NB4 (cell line): Measurements from ENCODE around the gene B3GALT5.
"Not testable (repeated sequence)": the region's sequence is repeated elsewhere in the genome, so short reads cannot be mapped to it uniquely, and the experiment has no call there.

Source experiments
- DNase-seq: peaks from one replicate; pipeline ENCODE4 v3.0.0; 2010; ENCODE audit warnings: low read depth
- H3K4me3 ChIP-seq: one replicate; pipeline ENCODE4 v1.5.1; 2011; ENCODE audit warnings: mild to moderate bottlenecking, low read depth, low read length, moderate library complexity
- MAX ChIP-seq: IDR thresholded peaks from 2 replicates; pipeline ENCODE4 v1.6.1; 2011; ENCODE audit warnings: low read depth, low read length
- MYC ChIP-seq: IDR thresholded peaks from 2 replicates; pipeline ENCODE4 v1.6.1; 2011; ENCODE audit warnings: low read depth, low read length
- POLR2A ChIP-seq: IDR thresholded peaks from 2 replicates; pipeline ENCODE4 v1.6.1; 2011; ENCODE audit warnings: mild to moderate bottlenecking; ENCODE audit not compliant: insufficient read length; ENCODE audit errors: extremely low read depth
- TF ChIP-seq, protein P1 (sequence below): IDR thresholded peaks from one replicate; pipeline ENCODE4 v1.5.1; 2012; ENCODE audit warnings: low read depth, low read length

The B3GALT5 gene

DNA sequence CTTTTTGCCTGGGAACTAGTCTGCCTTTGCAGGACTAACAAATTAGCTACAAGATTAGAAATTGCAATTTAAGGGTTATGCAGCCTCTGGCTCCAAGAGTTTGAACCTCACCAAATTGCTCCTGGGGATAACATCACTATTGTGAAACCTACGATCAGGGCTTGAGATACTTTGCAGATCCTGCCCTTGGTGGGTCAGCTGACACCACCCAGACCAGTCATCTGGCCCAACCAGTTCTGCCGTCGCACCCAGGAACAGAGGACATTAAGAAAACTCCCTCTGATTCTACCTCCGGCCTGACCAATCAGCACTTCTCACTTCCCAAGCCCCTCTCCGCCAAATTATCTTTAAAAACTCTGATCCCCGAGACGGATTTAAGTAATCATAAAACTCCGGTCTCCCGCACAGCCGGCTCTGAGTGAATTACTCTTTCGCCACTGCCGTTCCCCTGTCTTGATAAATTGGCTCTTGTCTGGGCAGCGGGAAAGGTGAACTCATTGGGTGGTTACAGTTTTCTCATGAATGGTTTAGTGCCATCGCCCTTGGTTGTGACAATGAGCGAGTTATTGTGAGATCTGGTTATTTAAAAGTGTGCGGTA, 32.9 kb upstream of the B3GALT5 start:
- TF ChIP-seq MYC, result no peak
- no peak for TF ChIP-seq POLR2A
- no peak for TF ChIP-seq MAX
- TF ChIP-seq, protein P1, sequence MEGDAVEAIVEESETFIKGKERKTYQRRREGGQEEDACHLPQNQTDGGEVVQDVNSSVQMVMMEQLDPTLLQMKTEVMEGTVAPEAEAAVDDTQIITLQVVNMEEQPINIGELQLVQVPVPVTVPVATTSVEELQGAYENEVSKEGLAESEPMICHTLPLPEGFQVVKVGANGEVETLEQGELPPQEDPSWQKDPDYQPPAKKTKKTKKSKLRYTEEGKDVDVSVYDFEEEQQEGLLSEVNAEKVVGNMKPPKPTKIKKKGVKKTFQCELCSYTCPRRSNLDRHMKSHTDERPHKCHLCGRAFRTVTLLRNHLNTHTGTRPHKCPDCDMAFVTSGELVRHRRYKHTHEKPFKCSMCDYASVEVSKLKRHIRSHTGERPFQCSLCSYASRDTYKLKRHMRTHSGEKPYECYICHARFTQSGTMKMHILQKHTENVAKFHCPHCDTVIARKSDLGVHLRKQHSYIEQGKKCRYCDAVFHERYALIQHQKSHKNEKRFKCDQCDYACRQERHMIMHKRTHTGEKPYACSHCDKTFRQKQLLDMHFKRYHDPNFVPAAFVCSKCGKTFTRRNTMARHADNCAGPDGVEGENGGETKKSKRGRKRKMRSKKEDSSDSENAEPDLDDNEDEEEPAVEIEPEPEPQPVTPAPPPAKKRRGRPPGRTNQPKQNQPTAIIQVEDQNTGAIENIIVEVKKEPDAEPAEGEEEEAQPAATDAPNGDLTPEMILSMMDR, result no peak
- no peak for DNase-seq
- no peak overlapping the region for H3K4me3 ChIP-seq

DNA sequence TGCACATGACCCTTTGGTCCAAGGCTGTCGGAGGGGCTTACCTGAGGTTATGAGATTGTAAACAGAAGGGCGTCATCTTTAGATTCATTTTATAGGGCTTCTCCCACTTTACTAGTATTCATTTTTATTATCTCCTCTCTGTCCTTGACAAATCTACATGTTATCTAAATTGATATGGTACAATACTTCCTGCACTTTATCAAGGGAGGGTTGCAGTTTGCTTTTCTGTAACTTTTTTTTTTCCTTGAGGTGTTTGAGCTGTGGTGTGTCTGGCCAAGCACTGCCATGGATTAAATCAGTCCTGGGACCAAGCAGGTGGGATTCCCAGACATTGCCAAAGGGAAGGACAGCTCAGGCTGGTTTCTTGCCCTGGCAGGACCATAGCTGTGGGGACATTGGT, 32.0 kb upstream of the B3GALT5 start:
- TF ChIP-seq MYC, result no peak
- TF ChIP-seq MAX, result no peak
- no peak for TF ChIP-seq POLR2A
- TF ChIP-seq, protein P1, result no peak
- DNase-seq, result no peak
- H3K4me3 ChIP-seq, result no peak overlapping the region

GRCh38 chr21:39581414-39581813, 31.3 kb upstream of the B3GALT5 start:
- DNase-seq, result no peak
- no peak overlapping the region for H3K4me3 ChIP-seq
- no peak for TF ChIP-seq MAX
- TF ChIP-seq POLR2A, result no peak
- TF ChIP-seq, protein P1, result no peak
- TF ChIP-seq MYC, result no peak

DNA sequence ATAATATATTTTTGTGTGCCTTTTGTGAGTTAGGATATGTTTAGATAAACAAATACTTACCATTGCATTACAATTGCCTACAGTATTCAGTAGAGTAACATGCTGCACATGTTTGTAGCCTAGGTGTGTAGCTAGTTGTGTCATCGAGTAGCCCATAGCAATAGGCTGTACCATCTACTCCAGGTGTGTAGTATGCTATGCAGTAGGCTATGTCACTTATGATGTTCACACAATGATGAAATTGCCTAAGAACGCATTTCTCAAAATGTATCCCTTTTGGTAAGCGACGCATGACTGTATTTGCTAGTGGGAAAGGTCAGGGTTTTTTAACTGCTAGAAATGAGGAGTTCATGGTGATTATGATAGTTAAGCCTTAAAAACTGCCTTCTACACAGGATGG, 30.0 kb upstream of the B3GALT5 start:
- TF ChIP-seq MAX (no peak), MYC (no peak), POLR2A (no peak)
- TF ChIP-seq, protein P1, result no peak
- no peak overlapping the region for H3K4me3 ChIP-seq
- no peak for DNase-seq

DNA sequence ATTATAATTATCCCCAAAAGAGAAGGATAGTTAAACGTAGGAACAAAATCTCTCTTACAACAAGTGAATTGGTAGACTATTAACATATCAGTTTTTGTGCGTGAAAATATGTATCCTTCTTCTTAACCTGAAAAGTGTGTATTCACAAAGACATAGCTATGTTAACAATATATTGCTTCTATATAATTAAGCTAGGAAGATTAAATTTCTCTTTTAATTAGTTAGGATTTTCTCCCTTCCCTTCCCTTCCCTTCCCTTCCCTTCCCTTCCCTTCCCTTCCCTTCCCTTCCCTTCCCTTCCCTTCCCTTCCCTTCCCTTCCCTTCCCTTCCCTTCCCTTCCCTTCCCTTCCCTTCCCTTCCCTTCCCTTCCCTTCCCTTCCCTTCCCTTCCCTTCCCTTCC, 29.2 kb upstream of the B3GALT5 start:
- not testable (repeated sequence) for H3K4me3 ChIP-seq, DNase-seq

DNA sequence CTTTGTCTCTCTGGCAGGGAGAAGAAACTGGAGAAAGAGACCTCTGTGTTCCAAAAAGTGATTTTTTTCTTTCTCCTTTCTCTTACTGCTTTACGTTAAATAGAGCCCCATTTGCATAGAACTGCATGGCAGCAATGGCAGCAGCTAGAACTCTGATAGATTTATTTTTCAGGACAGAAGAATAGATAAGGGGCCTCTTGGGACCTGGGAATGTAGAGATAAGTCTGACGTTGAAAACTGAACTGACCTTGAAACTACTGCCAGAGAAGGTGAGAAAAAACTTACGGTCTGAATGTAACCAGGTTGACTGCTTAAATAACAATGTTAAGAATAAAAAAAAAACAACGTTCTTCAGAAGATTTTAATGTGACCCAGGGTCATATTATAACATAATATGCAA, 25.4 kb upstream of the B3GALT5 start:
- no peak for DNase-seq
- TF ChIP-seq MAX (no peak), POLR2A (no peak), MYC (no peak)
- TF ChIP-seq, protein P1, result no peak

More for the DNA sequence above, 25.4 kb upstream of the B3GALT5 start:
- no peak overlapping the region for H3K4me3 ChIP-seq
